SKM-1 (cell line): Measurements from ENCODE around the gene UBE2H.
"Not testable (repeated sequence)": the region's sequence is repeated elsewhere in the genome, so short reads cannot be mapped to it uniquely, and the experiment has no call there.

Source experiments
- DNase-seq: peaks from one replicate; lab custom pipeline; 2025; ENCODE audit not compliant: unreplicated experiment; lab: John Stamatoyannopoulos, UW

UBE2H gene

DNA sequence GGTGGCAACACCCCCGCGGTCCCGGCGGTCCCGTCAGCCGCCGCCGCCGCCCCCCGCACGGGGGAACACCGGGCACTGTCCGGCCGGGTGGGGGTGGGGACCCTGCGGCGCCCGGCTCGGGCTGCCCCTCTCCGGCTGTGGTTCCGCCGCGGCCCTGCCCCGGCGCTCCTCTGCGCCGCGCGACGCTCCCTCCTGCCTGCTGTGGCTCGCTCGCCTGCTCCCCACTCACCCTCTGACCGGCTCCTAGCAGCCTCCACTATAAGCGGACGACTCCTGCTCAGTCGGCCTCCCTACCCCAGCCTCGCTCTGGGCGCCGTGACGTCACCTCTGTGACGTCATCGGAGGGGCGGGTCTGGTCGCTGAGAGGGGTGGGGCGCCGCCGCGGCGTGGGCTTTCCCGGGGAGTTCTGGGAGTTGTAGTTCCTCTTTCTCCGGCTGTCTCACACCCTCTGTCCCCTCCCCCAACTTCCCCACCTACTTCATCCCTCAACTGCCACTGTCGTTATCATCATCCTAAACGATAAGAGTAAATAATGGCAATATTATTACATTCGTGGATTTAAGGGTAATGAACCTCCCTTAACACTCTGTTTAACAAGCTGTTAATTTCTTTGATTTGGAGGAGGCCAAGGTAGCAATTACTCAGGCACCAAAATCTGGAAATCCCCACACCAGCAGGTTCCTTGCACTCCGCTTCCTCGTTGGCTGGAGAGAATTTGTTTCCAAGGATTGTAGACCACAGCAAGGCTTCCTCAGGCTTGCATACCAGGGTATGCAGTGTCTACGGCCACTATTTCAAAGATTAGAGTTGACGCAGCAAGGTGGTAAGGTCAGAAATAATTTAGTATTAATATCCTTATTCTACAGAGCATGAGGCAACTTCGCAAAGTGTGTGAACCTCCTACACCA lies at the start of gene UBE2H:
Gene UBE2H, minus strand, starts transcription at position 308 of the 908 bp plus-strand sequence. CDS start 405 bp downstream, outside the sequence.
- DNase-seq = peak; percentile 71

DNA sequence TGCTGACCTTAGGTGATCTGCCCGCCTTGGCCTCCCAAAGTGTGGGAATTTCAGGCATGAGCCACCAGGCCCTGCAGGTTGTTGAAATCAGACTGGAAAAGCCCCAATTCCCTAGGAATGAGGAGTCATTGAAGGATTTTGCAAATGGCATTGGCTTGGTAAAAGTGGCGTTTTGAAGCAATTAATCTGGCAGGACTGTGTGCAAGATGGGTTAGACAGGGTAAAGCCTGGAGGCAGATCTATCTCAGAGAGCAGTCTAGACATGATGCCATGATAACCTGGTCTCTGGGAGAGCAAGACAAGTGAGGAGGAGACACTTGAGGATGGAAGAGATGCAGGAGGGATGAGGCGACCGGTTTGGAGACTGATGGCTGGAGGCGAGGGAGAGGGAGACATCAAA lies 45.7 kb upstream of the UBE2H start:
- no peak for DNase-seq

- DNase-seq = no peak
Observed at GRCh38 chr7:129997285-129997684, 44.5 kb upstream of the UBE2H start.

DNA sequence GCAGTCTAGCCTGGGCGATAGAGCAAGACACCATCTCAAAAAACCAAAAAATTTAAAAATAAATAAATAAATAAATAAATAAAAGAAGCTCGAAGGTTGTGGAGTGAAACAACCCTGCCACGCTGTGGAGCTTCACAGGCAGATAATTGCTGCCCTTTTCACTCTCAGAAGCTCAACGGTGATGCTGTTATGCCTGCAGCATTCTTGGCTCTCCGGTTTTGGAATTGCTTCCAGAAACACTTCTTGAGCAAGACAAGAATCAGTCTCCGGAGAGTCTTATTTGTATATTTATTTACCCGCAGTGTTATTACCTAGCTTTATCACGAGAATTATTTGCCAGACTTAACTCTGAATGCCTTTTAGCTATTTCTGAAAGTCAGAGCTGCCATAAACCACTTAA lies 40.5 kb upstream of the UBE2H start:
- DNase-seq = no peak

DNA sequence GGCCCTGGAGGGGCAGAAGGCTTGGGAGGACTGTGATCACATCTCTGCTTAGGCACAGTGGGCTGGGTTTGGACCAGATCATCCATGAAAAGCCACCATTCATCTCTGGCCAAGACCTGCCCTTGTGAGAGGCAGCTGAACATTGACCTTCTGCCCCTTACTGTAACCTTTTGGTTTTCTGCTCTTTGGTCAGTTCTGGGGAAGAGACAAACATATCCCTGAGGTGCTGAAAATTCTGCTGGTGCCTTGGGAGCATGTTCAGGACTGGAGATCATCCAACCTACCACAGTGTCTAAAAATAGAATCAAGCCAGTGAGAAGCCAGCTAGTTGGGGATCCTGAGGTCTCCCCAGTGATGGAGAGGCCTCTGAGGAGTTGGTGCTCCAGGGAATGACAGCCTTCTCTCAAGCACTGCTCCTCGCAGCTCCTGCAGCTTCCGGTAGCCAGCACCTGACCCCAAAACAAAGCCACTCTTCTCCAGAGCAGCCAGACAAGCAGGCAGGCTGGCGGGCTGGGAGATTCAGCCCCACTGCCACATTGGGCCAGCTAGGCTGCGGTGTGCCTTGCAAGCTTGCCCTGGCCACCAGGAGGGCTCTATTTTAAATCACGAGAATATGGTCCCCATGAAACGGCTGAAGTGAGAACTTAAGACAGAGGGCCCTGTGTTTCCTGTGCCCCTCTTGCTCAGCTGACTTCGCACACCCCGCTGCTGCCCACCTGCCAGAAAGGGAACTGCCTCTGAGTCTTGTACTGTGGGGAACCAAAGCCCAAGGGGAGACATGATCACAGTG lies 37.8 kb upstream of the UBE2H start:
- DNase-seq = no peak

DNA sequence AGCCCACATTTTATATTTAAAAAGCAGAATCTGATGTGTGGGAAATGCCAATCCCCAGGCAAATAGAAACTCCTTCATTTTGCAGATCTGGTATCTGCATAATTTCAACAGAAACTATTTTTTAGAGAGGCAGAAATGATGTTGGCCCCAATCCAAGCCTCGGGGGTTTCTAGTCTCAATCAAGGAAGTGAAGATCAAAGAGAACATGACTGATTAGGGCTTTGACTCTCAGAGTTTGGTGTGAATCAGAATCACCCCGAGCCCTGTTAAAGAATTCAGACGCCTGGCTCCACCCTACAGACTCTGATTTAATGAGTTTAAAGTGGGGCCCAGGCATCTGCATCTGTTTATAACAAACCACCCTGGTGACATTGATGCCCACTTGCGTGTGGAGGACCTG lies 36.7 kb upstream of the UBE2H start:
- no peak for DNase-seq

GRCh38 chr7:129986600-129986999 lies 33.8 kb upstream of the UBE2H start:
- DNase-seq = no peak

DNA sequence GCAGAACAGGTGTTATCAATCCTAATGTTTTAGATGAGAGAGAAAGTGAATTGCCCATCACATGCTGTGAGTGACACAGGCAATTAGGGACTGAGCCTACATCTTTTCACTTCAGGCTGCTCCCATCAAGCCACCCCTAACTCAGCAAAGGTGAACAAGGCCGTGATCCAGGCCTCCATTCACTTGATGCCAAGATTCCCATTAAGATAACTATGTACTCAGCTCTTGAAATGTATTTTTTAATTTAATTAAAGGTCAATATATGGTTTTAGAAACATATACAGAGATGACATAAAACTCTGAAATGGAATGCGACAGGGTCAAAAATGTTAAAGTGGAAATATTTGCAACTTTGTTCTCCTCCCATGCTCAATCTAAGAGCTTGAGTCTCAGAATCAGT lies 27.9 kb upstream of the UBE2H start:
- no peak for DNase-seq

- DNase-seq = no peak
Observed at GRCh38 chr7:129975309-129975708, 22.5 kb upstream of the UBE2H start.

GRCh38 chr7:129970816-129971215 lies 18.1 kb upstream of the UBE2H start:
- DNase-seq = no peak

- no peak for DNase-seq
Observed at GRCh38 chr7:129969881-129970446, 17.2 kb upstream of the UBE2H start.

DNA sequence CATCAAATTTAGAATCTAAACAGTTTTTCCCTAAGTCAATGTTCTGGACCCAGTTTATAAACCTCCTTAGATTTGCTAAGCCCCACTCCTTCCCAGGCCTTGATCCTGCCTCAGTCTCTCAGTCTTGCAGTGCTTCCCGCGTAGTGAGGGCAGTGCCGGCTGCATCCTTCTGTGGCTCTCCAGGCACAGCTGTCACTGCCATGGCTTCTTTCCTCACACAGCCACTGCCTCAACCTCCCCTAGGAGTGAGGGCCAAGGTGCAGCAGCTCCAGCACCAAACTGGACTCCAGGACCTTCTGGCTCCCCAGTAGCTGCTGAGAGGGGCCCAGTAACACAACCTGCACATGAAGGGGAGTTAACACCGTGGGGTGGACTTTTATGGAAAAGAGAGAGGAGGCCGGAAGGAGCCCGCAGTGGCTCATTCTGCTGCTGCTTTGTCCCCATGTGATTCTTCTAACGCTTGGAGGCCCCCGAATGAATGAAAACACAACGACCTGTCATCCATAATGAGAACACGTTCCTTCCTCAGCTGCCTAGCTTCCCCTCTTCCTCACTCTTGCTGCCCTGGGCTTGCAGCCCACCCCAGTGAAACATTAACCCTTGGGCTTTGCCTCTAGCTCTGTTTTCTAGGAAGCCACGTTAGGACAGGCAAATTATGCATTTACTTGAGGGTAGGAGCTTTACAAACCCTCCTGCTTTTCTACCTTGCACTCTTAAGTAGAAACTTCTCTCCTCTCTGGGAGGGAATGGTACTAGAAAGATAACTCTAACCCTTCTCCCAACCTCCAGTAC lies 16.0 kb upstream of the UBE2H start:
- DNase-seq = no peak

DNA sequence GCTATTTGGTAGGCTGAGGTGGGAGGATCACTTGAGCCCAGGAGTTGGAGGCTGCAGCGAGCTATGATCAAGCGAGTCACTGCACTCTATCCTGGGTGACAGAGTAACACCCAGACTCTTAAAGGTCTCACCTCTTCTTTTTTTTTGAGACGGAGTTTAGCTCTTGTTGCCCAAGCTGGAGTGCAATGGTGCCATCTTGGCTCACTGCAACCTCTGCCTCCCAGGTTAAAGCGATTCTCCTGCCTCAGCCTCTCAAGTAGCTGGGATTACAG lies 7.4 kb upstream of the UBE2H start:
- DNase-seq = not testable (repeated sequence)

DNA sequence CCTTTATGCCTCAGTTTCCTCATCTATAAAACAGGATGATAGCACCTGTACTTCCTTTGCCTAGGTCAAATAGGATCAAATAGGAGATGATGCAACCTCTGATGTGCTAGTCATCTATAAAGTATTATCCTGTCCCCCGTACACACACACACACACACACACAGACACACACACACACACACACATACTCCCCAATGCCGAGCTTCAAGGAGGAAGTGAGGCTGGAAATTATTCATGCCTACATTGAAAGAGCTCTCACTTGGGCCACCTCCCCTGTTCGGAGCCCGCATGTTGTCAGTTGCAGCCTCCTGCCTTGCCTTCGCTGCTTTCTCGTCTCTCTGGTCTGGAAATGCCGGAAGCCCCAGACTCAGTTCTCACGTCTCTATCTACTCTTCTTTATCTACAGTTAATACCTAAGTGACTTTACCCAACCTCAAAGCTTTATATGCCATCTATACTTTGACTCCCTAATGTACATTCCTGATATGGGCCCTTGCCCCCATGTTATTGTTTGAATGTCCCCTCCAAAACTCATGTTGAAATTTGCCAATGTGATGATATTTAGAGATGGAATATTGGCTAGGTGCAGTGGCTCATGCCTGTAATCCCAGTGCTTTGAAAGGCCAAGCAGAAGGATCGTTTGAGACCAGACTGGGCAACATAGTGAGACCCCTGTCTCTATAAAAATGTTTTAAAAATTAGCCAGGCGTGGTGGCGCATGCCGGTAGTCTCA lies 6.9 kb upstream of the UBE2H start:
- DNase-seq = no peak

GRCh38 chr7:129958643-129959470 lies 6.1 kb upstream of the UBE2H start:
- DNase-seq = peak; percentile 22

GRCh38 chr7:129955993-129956543 lies 3.3 kb upstream of the UBE2H start:
- DNase-seq = no peak

- no peak for DNase-seq
Observed at GRCh38 chr7:129952086-129952652, 591 bp downstream of the UBE2H start.

DNA sequence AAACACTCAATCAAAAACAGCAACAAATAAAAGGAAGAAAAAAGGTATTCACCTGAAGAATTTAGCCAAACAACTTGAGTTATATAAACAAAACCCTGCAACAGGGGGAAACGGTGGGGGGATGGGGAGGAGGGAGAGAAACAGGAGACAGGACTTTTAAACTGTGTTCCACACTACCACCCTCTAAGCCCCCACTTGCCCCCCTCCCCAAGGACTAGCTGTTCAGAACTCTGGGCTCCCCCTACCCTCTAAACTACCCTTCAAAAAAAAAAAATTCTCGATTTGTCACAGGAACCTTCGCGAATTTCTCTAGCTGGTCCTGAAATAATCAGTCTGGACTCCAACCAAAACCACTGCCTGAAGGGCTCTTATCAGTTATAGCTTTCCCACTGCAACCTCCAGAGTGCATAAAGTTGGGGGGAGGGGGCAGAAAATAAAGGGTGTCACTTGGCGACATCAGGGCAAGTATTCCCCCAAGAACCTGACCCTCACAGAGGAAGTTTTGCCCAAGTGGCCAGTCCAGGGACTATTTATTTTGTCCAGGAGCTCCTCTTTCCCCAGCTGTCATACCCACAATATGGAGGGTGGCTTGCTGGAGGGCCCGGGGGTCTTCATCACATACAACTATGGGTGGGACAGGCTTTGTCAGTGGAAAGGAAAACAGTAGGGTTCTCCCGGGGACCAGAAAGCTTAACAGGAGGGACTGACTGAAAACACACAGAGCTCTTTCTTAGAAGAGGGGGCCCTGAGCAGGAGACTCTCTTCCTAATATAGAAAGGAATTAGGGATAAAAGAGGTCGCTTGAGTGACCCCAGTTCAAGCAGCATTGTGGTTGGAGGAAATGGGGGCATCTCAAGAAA lies 1.3 kb downstream of the UBE2H start:
- DNase-seq = no peak
